GM12873 (cell line): ENCODE measurements around the gene EYA2.

Source experiments
- TF ChIP-seq, protein P1 (sequence below): IDR thresholded peaks from 2 replicates; pipeline ENCODE4 v1.5.1; 2012; ENCODE audit warnings: low read depth, mild to moderate bottlenecking, moderate library complexity, low read length, control low read depth; ENCODE audit not compliant: insufficient read depth; ENCODE audit errors: missing control alignments

EYA2 gene

DNA sequence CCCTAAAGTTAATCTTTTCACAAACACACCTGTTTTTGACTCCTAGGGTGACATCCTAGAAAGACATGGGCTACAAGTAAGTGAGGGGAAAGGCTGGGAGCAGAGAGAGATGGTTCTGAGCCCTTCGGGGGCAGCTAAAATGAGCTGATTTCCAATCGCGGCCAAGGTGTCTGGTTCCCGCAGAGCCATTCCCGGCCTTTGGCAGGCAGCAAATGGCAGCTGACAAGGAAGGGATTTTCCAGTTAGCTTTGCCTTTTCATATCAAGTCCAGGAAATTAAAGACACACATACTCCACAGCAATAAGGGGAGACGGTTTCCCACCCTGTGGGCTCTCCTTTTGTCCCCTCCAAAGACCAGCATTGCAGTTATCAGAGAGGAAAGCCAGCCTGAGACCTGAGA is 233.4 kb downstream of the EYA2 start:
- TF ChIP-seq, protein P1, sequence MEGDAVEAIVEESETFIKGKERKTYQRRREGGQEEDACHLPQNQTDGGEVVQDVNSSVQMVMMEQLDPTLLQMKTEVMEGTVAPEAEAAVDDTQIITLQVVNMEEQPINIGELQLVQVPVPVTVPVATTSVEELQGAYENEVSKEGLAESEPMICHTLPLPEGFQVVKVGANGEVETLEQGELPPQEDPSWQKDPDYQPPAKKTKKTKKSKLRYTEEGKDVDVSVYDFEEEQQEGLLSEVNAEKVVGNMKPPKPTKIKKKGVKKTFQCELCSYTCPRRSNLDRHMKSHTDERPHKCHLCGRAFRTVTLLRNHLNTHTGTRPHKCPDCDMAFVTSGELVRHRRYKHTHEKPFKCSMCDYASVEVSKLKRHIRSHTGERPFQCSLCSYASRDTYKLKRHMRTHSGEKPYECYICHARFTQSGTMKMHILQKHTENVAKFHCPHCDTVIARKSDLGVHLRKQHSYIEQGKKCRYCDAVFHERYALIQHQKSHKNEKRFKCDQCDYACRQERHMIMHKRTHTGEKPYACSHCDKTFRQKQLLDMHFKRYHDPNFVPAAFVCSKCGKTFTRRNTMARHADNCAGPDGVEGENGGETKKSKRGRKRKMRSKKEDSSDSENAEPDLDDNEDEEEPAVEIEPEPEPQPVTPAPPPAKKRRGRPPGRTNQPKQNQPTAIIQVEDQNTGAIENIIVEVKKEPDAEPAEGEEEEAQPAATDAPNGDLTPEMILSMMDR: no peak

DNA sequence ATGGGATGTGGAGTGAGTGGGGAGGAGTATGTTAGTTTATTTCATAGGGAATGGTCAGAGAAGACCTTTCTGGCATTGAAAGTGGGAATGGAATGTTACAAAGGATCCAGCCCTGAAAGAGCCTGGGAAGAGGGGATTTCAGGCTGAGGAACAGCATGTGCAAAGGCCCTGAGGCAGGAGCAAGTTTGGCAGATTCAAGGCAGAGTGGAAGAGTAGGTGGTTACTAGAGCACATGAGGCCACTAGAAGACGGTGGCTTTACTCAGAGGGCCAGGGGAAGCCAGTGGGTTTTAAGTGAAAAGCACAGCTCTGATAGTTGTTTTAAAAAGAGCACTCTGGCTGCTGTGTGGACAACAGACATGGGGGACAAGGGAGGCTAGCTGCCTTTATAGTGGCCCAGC is 234.7 kb downstream of the EYA2 start:
- TF ChIP-seq, protein P1: no peak

DNA sequence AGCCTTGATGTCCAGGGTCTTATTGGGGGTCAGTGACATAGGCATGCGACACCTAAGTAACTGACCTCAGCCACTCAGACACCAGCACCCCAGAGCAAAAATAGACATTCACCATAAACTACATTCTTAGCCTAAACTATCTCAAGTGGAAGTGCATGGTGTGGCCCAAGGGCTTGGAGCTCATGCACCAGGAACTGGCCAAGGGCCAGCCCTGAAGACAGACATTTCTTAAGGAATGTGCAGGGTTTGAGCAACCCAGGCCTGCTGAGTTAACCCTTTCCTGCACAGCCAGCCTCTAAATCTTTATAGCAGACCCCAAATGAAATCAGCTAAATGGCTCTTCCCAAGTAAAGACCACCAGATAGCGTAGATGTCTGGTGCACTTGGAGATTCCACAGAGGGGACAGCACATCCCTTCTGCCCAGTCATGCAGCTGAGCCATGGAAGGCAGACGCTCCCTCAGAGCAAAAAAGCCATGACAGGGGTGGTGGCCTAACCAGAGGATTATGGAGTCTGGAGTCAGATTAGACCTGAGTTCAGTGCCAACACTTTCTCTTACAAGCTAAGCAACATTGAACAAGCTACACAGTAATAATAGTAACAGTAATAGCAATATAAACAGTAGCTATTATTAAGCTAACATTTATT is 239.3 kb downstream of the EYA2 start:
- TF ChIP-seq, protein P1: no peak

DNA sequence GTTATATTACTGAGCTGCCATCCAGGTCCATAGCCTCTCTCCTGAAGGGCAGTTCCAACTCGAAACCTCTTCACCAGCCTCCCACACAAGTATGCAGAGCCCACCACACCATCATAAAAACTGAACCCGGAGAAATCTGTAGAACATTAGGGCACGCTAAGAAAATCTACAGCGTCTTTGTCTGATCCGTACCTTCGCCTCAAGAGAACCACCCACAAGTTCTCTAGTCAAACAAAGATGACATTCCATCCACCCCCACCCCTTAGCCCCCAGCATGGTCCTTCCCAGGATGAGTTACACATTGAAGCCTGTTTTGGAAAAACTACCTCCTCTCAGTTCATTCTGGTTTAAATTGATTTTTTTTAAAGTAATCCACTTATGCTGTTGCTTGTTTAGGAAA is 242.1 kb downstream of the EYA2 start:
- TF ChIP-seq, protein P1: no peak

DNA sequence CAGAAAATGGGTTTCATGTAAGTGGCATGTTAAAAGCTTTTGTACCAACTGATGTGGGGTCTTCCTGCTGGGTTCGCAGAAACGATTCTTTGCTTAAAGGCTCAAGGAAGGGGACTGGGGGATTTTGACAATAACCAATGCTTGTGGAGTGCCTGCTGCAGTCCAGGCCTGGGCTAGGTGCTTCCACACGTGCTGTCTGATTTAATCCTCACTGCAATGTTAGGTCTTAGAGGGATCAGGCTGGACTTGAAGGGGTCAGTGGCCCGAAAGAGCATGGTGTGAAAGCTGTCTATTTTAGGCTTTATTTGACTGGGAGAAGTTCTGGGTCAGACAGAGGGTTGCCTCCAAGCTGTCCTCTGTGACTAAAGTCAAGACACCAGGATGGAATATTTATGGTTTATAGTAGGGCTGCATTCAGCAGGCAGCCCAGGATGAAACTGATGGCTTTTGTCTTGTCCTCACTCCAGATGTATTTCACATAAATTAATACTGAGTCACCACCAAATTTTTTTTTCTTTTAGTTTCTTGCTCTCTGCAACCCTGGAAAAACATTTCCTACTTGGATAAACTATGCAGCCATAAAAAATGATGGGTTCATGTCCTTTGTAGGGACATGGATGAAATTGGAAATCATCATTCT is 242.7 kb downstream of the EYA2 start:
- TF ChIP-seq, protein P1: no peak

DNA sequence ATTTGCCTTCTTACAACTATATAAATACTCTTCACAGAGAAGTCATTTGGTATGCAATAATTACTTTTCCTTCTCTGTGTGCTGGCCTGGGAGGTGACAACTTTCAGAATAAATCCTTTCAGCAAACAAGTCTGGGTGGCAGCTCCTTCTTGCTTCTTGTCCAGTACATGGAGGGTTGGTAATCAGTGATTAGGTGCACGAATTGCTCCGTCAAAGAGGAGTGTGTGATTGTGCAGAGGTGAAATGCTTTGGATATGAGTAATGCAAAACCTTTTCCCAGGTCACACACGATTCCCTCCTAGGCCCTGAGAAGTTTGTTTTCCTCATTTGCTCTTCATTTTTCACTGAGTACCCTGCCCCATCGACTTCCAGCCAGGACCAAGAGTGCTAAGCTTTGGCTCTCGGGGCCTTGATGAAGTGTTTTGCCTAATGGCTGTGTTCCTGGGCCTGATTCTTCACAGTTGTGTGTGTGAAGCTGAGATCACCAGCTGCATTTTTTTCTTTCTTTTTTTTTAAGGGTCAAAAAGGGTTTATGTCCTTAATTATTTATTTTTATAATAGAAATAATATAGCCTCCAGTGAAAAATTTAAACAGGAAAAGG is 245.4 kb downstream of the EYA2 start:
- TF ChIP-seq, protein P1: no peak

DNA sequence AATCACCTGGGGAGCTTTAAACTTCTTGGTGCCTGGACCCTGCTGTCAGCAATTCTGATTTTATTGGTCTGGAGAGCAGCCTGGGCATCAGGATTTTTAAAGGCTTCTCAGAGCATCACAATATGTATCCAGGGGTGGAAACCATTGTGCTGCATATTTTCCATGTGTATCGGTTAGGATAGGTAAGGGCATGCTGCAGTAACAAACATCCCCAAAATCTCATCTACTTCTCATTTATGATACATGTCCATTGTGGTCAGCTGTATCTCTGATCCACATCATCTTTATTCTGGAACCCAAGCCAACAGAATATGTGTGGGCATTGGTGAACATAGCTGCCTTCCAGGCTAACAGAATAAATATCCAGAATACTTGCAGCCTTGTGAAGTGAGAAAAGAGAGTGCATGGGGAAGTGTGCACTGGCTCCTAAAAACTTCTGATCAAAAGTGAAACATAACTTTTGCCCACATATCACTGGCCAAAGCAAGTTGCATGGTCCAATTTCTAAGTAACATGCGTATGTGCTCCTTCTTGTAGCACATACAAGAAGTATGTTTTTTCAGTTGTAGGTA is 246.8 kb downstream of the EYA2 start:
- TF ChIP-seq, protein P1: no peak
